Spinal cord (tissue), 10 donors: ENCODE data around the gene EIF2S2. TPM values are rescaled to one million over a fixed set of nuclear protein-coding genes. Genes with fewer than 3 reads are reported as not detected.
"Not testable (repeated sequence)": the region's sequence is repeated elsewhere in the genome, so short reads cannot be mapped to it uniquely, and the experiment has no call there.

Experiments used
- DNase-seq, 6 donors: peaks; one replicate each; pipeline versions ENCODE4 v3.0.0 to v3.0.0-alpha.2; 2013 to 2015; ENCODE audit warnings: low spot score in 6 of 6, low read depth in 4 of 6
- H3K27ac ChIP-seq: one replicate; pipeline ENCODE4 v1.5.1; 2013; ENCODE audit warnings: low read depth, low read length, control low read depth
- H3K27me3 ChIP-seq: one replicate; pipeline ENCODE4 v1.6.1; 2013; ENCODE audit warnings: low read length; ENCODE audit not compliant: control insufficient read depth, insufficient read depth
- H3K36me3 ChIP-seq: one replicate; pipeline ENCODE4 v1.6.1; 2013; ENCODE audit warnings: low read length; ENCODE audit not compliant: control insufficient read depth, insufficient read depth
- H3K4me1 ChIP-seq: one replicate; pipeline ENCODE4 v1.6.1; 2013; ENCODE audit warnings: low read length; ENCODE audit not compliant: control insufficient read depth, insufficient read depth
- H3K4me3 ChIP-seq: one replicate; pipeline ENCODE4 v1.5.1; 2013; ENCODE audit warnings: low read depth, low read length, control low read depth
- H3K9me3 ChIP-seq: one replicate; pipeline ENCODE4 v1.6.1; 2013; ENCODE audit warnings: low read length; ENCODE audit not compliant: control insufficient read depth, insufficient read depth
- WGBS: methylation state at CpG from one replicate; pipeline ENCODE4 v1.1.5; 2013; ENCODE audit warnings: missing lambda C conversion rate; ENCODE audit not compliant: insufficient coverage; 5-methylcytosine and 5-hydroxymethylcytosine counted together
- long read RNA-seq, 4 donors: transcript quantifications; one replicate each; lab custom pipeline, GENCODE V29; 2026
- polyA plus RNA-seq, 2 donors: library from polyadenylated mRNA; unstranded; fragments of 120-200 nt; gene quantifications; one replicate each; pipeline ENCODE4 v1.2.1, GENCODE V29; 2013; ENCODE audit not compliant: insufficient read length in 2 of 2
- total RNA-seq, 2 donors: library from RNA; depleted of rRNA in 1 of 2; stranded (reverse); fragments of 120-200 nt in 1 of 2; fragments of >200 nt in 1 of 2; gene quantifications; one replicate each; pipeline versions ENCODE4 v1.2.3 to v1.2.4, GENCODE V29; 2013 to 2014
- donor health status: healthy.

The EIF2S2 gene
- total RNA-seq, result 10 to 100 TPM; 47.7 to 68.6 TPM
- polyA plus RNA-seq, result 10 to 100 TPM; 40.8 to 43.1 TPM
- long read RNA-seq, donor 1, transcript EIF2S2-201 (9 exons, 2,656 nt), result major isoform, 30 of 171 reads
- long read RNA-seq, donor 1, partial matches to known transcripts, result 141 of 171 reads
- long read RNA-seq, donor 1, other reads (novel, unspliced or antisense), result 0 of 171 reads
- long read RNA-seq, donor 2, partial matches to known transcripts, result 15 of 19 reads
- long read RNA-seq, donor 2, other reads (novel, unspliced or antisense), result 0 of 19 reads
- long read RNA-seq, donor 3, transcript EIF2S2-201 (9 exons, 2,656 nt), result major isoform, 5 of 32 reads
- long read RNA-seq, donor 3, partial matches to known transcripts, result 27 of 32 reads
- long read RNA-seq, donor 3, other reads (novel, unspliced or antisense), result 0 of 32 reads
- long read RNA-seq, donor 4, transcript EIF2S2-201 (9 exons, 2,656 nt), result major isoform, 36 of 133 reads
- long read RNA-seq, donor 4, partial matches to known transcripts, result 97 of 133 reads
- long read RNA-seq, donor 4, other reads (novel, unspliced or antisense), result 0 of 133 reads

GRCh38 chr20:34111702-34112599, at the start of gene EIF2S2:
TSS of gene EIF2S2 (minus strand) at chr20:34112243. CDS start at chr20:34112110, 133 bp downstream.
- WGBS, result under 1% methylated on average over 80 of the region's 81 CpGs
- no peaks in the 10 kb centered on the region for H3K27me3 ChIP-seq
- no peaks in the 10 kb centered on the region for H3K9me3 ChIP-seq
- peak within 1 kb of the TSS; percentile 94 for H3K4me3 ChIP-seq
- peak; percentile 96 to 100 (median 98) for DNase-seq
- H3K36me3 ChIP-seq, result peaks cover 8% of the 10 kb centered on the region
- peak within 1 kb of the TSS; percentile 95 for H3K27ac ChIP-seq
- H3K4me1 ChIP-seq, result peaks cover 8% of the 10 kb centered on the region

GRCh38 chr20:34157697-34158096, 45.7 kb upstream of the EIF2S2 start:
- 69% methylated on average over 8 of the region's 8 CpGs for WGBS
- not testable (repeated sequence) for H3K4me3 ChIP-seq, H3K9me3 ChIP-seq, H3K27me3 ChIP-seq, H3K27ac ChIP-seq, H3K4me1 ChIP-seq, DNase-seq, H3K36me3 ChIP-seq

GRCh38 chr20:34155836-34156235, 43.8 kb upstream of the EIF2S2 start:
- no peak for DNase-seq
- WGBS, result 70% methylated on average over 2 of the region's 2 CpGs
- no peaks in the 10 kb centered on the region for H3K9me3 ChIP-seq
- H3K27ac ChIP-seq, result no peak overlapping the region
- no peaks in the 10 kb centered on the region for H3K36me3 ChIP-seq
- no peaks in the 10 kb centered on the region for H3K4me1 ChIP-seq
- no peak overlapping the region for H3K4me3 ChIP-seq
- H3K27me3 ChIP-seq, result no peaks in the 10 kb centered on the region

- not testable (repeated sequence) for H3K27me3 ChIP-seq, H3K36me3 ChIP-seq, H3K4me1 ChIP-seq, DNase-seq, H3K9me3 ChIP-seq, H3K4me3 ChIP-seq, H3K27ac ChIP-seq
- 90% methylated on average over 6 of the region's 6 CpGs for WGBS
Measured at GRCh38 chr20:34153169-34153568, 41.1 kb upstream of the EIF2S2 start.

GRCh38 chr20:34152073-34152472, 40.0 kb upstream of the EIF2S2 start:
- 100% methylated on average over 4 of the region's 8 CpGs for WGBS

GRCh38 chr20:34150306-34151000, 38.4 kb upstream of the EIF2S2 start:
- H3K27me3 ChIP-seq, result no peaks in the 10 kb centered on the region
- H3K4me1 ChIP-seq, result no peaks in the 10 kb centered on the region
- H3K27ac ChIP-seq, result no peak overlapping the region
- no peaks in the 10 kb centered on the region for H3K36me3 ChIP-seq
- H3K9me3 ChIP-seq, result no peaks in the 10 kb centered on the region
- DNase-seq, result peak in 1 of 6 donors; percentile 11
- WGBS, result 88% methylated on average over 3 of the region's 9 CpGs
- H3K4me3 ChIP-seq, result no peak overlapping the region

More at GRCh38 chr20:34152073-34152472, 40.0 kb upstream of the EIF2S2 start:
- H3K4me1 ChIP-seq, H3K9me3 ChIP-seq, H3K27ac ChIP-seq, H3K4me3 ChIP-seq, H3K27me3 ChIP-seq, DNase-seq, H3K36me3 ChIP-seq: not testable (repeated sequence)

GRCh38 chr20:34145280-34145819, 33.3 kb upstream of the EIF2S2 start:
- DNase-seq, result no peak
- H3K4me1 ChIP-seq, result no peaks in the 10 kb centered on the region
- H3K9me3 ChIP-seq, result no peaks in the 10 kb centered on the region
- no peaks in the 10 kb centered on the region for H3K27me3 ChIP-seq
- H3K4me3 ChIP-seq, result no peak overlapping the region
- no peak overlapping the region for H3K27ac ChIP-seq
- WGBS, result 92% methylated on average over 1 of the region's 2 CpGs
- H3K36me3 ChIP-seq, result no peaks in the 10 kb centered on the region

- H3K9me3 ChIP-seq, result no peaks in the 10 kb centered on the region
- H3K27ac ChIP-seq, result no peak overlapping the region
- DNase-seq, result peak in 1 of 6 donors; percentile 18
- H3K4me3 ChIP-seq, result no peak overlapping the region
- H3K36me3 ChIP-seq, result no peaks in the 10 kb centered on the region
- no peaks in the 10 kb centered on the region for H3K4me1 ChIP-seq
- no CpG with 5 or more reads among the region's 7 CpGs for WGBS
- H3K27me3 ChIP-seq, result no peaks in the 10 kb centered on the region
Measured at GRCh38 chr20:34143951-34144350, 31.9 kb upstream of the EIF2S2 start.

GRCh38 chr20:34142121-34142520, 30.1 kb upstream of the EIF2S2 start:
- H3K27ac ChIP-seq, result no peak overlapping the region
- no CpG with 5 or more reads among the region's 1 CpG for WGBS
- H3K9me3 ChIP-seq, result no peaks in the 10 kb centered on the region
- H3K27me3 ChIP-seq, result no peaks in the 10 kb centered on the region
- H3K36me3 ChIP-seq, result no peaks in the 10 kb centered on the region
- H3K4me1 ChIP-seq, result no peaks in the 10 kb centered on the region
- H3K4me3 ChIP-seq, result no peak overlapping the region
- no peak for DNase-seq
